MM.1S (cell line): Measurements from ENCODE around the gene PIK3R6.

Experiments used
- DNase-seq: peaks from one replicate; pipeline ENCODE4 v3.0.0-alpha.2; 2015
- H2AFZ ChIP-seq: fragments of 300-600 bp; sonication (generic); 2 replicates; pipeline ENCODE4 v1.6.0; 2016; ENCODE audit warnings: antibody characterized with exemption, low read length
- H3F3A ChIP-seq: fragments of 300-600 bp; sonication (generic); 2 replicates; pipeline ENCODE4 v1.6.1; 2016; ENCODE audit warnings: mild to moderate bottlenecking, antibody characterized with exemption, low read length, moderate library complexity, mixed read lengths; ENCODE audit not compliant: insufficient read depth
- H3K27ac ChIP-seq: fragments of 300-600 bp; sonication (generic); 2 replicates; pipeline ENCODE4 v1.5.1; 2016; ENCODE audit warnings: mild to moderate bottlenecking, low read length
- H3K27me3 ChIP-seq: fragments of 300-600 bp; sonication (generic); replicated peaks from 2 replicates; pipeline ENCODE4 v1.6.0; 2016; ENCODE audit warnings: low read length; ENCODE audit not compliant: insufficient read depth
- H3K36me3 ChIP-seq: fragments of 300-600 bp; sonication (generic); replicated peaks from 2 replicates; pipeline ENCODE4 v1.6.1; 2016; ENCODE audit warnings: mild to moderate bottlenecking, low read length, mixed read lengths; ENCODE audit not compliant: insufficient read depth
- H3K4me1 ChIP-seq: fragments of 300-600 bp; sonication (generic); 2 replicates; pipeline ENCODE4 v1.6.1; 2016; ENCODE audit warnings: low read length, mixed read lengths
- H3K4me2 ChIP-seq: fragments of 300-600 bp; sonication (generic); 2 replicates; pipeline ENCODE4 v1.6.0; 2016; ENCODE audit warnings: low read depth, low read length
- H3K4me3 ChIP-seq: fragments of 300-600 bp; sonication (generic); 2 replicates; pipeline ENCODE4 v1.5.1; 2016; ENCODE audit warnings: low read length, mixed read lengths
- H3K79me2 ChIP-seq: fragments of 300-600 bp; sonication (generic); 2 replicates; pipeline ENCODE4 v1.6.1; 2016; ENCODE audit warnings: mixed run types, low read length, mixed read lengths
- H3K9ac ChIP-seq: fragments of 300-600 bp; sonication (generic); 2 replicates; pipeline ENCODE4 v1.6.1; 2016; ENCODE audit warnings: low read length, mixed read lengths
- H3K9me2 ChIP-seq: fragments of 300-600 bp; sonication (generic); replicated peaks from 2 replicates; pipeline ENCODE4 v1.6.1; 2016; ENCODE audit warnings: mild to moderate bottlenecking, low read length, mixed read lengths; ENCODE audit not compliant: insufficient read depth
- H3K9me3 ChIP-seq: fragments of 300-600 bp; sonication (generic); replicated peaks from 2 replicates; pipeline ENCODE4 v1.6.1; 2016; ENCODE audit warnings: mild to moderate bottlenecking, low read length, mixed read lengths; ENCODE audit not compliant: insufficient read depth
- H4K20me1 ChIP-seq: fragments of 300-600 bp; sonication (generic); 2 replicates; pipeline ENCODE4 v1.6.1; 2016; ENCODE audit warnings: mild to moderate bottlenecking, low read length, moderate library complexity, mixed read lengths; ENCODE audit not compliant: insufficient read depth
- EZH2 ChIP-seq: fragments of 300-600 bp; sonication (generic); optimal IDR thresholded peaks from 2 replicates; pipeline ENCODE3; 2017; ENCODE audit warnings: low read depth, mild to moderate bottlenecking, antibody characterized with exemption, low read length, mixed read lengths
- EZH2phosphoT487 ChIP-seq: fragments of 300-600 bp; sonication (generic); IDR thresholded peaks from 2 replicates; pipeline ENCODE4 v1.6.1; 2018; ENCODE audit warnings: antibody characterized with exemption, low read length
- TF ChIP-seq, protein P1 (sequence below): fragments of 300-600 bp; sonication (generic); IDR thresholded peaks from 2 replicates; pipeline ENCODE4 v1.5.1; 2016; ENCODE audit warnings: antibody characterized with exemption, low read length, mixed read lengths

The PIK3R6 gene

DNA sequence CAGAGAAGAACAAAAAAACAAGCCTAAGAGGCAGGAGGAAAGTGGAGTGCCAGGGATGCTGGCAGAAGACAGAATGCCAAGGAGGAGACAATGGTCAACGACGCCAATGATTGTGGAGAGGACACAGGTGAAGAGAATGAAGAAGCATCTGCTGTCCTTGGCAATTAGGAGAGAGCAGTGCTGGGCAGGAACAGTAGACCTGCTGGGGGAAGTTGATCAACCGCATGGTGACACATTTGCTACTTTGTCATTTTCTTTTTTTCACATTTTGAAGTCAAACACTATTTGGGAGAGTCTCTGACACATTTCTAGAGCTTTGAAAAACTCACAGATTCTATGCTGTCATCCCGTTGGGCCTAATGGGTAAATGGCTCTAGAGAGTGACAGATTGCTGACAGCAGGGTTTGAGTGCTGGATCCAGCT lies 1.1 kb upstream of the PIK3R6 start:
- H2AFZ ChIP-seq, result no peak overlapping the region
- no peaks in the 10 kb centered on the region for H4K20me1 ChIP-seq
- no peak overlapping the region for H3K27ac ChIP-seq
- H3K4me2 ChIP-seq, result no peak overlapping the region
- H3K9ac ChIP-seq, result no peak overlapping the region
- H3K9me3 ChIP-seq, result no peaks in the 10 kb centered on the region
- H3F3A ChIP-seq, result no peaks in the 10 kb centered on the region
- no peak for DNase-seq
- TF ChIP-seq EZH2phosphoT487, result no peak
- TF ChIP-seq EZH2, result no peak
- TF ChIP-seq, protein P1, sequence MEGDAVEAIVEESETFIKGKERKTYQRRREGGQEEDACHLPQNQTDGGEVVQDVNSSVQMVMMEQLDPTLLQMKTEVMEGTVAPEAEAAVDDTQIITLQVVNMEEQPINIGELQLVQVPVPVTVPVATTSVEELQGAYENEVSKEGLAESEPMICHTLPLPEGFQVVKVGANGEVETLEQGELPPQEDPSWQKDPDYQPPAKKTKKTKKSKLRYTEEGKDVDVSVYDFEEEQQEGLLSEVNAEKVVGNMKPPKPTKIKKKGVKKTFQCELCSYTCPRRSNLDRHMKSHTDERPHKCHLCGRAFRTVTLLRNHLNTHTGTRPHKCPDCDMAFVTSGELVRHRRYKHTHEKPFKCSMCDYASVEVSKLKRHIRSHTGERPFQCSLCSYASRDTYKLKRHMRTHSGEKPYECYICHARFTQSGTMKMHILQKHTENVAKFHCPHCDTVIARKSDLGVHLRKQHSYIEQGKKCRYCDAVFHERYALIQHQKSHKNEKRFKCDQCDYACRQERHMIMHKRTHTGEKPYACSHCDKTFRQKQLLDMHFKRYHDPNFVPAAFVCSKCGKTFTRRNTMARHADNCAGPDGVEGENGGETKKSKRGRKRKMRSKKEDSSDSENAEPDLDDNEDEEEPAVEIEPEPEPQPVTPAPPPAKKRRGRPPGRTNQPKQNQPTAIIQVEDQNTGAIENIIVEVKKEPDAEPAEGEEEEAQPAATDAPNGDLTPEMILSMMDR, result no peak
- no peaks in the 10 kb centered on the region for H3K79me2 ChIP-seq
- no peaks in the 10 kb centered on the region for H3K9me2 ChIP-seq
- H3K36me3 ChIP-seq, result no peaks in the 10 kb centered on the region
- peaks cover 26% of the 10 kb centered on the region for H3K27me3 ChIP-seq
- no peaks in the 10 kb centered on the region for H3K4me1 ChIP-seq
- H3K4me3 ChIP-seq, result no peak overlapping the region

DNA sequence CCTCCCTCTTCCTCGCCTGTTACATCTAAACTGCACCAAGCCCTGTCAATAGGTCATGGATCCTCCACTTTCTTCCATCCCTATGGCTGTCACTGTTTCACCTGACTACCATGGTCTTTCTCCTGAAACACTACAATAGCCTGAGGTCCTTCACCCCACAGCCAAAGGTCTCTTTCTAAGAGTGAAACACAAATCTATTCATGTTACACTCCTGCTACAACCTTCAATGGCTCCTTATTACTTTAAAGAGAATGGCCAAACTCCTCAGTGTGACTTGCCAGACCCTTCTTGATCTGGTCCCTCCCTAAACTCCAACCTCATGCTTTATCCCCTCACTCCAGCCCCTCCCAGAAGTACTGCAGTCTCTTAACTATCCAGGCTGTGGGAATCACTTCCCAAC lies 618 bp upstream of the PIK3R6 start:
- H3K4me2 ChIP-seq, result no peak overlapping the region
- H3K79me2 ChIP-seq, result no peaks in the 10 kb centered on the region
- no peaks in the 10 kb centered on the region for H3K4me1 ChIP-seq
- no peaks in the 10 kb centered on the region for H4K20me1 ChIP-seq
- no peak overlapping the region for H3K4me3 ChIP-seq
- TF ChIP-seq EZH2phosphoT487 (no peak), EZH2 (no peak)
- TF ChIP-seq, protein P1, result no peak
- no peak for DNase-seq
- H3K36me3 ChIP-seq, result no peaks in the 10 kb centered on the region
- no peaks in the 10 kb centered on the region for H3K9me3 ChIP-seq
- H3F3A ChIP-seq, result no peaks in the 10 kb centered on the region
- H3K27me3 ChIP-seq, result peaks cover 26% of the 10 kb centered on the region
- H3K27ac ChIP-seq, result no peak overlapping the region
- no peak overlapping the region for H2AFZ ChIP-seq
- H3K9me2 ChIP-seq, result no peaks in the 10 kb centered on the region
- no peak overlapping the region for H3K9ac ChIP-seq

DNA sequence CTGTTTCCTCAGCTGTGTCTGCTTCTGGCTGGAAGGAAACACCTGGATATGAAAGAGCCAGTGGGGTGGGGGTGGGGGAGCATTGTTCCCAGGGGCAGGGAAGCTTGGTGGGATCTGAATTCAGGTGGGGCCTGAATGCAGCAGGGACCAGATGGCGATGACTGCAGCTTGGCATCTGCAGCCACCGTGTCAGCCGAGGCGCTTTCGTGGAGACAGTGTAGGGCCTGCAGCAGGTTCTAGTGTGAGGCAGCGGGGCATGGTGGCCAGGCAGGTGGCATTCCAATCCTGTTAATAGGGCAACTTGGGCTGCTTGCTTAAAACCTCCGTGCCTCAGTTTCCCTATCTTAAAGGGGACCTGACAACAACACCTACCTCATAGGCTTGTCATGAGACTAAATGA lies 1.7 kb downstream of the PIK3R6 start:
- Histone ChIP-seq H3K27ac (no peak overlapping the region), H3K4me1 (no peaks in the 10 kb centered on the region), H3K9ac (no peak overlapping the region), H3K79me2 (no peaks in the 10 kb centered on the region), H3K4me3 (no peak overlapping the region), H2AFZ (no peak overlapping the region), H3K9me2 (no peaks in the 10 kb centered on the region), H3K27me3 (peaks cover 20% of the 10 kb centered on the region), H3F3A (no peaks in the 10 kb centered on the region), H3K9me3 (no peaks in the 10 kb centered on the region), H4K20me1 (no peaks in the 10 kb centered on the region), H3K36me3 (no peaks in the 10 kb centered on the region), H3K4me2 (no peak overlapping the region)
- TF ChIP-seq EZH2phosphoT487 (no peak), EZH2 (no peak)
- TF ChIP-seq, protein P1, result no peak
- no peak for DNase-seq
